HG03064 (cell line): Measurements from ENCODE around the gene TSTD2.
"Not testable (repeated sequence)": the region's sequence is repeated elsewhere in the genome, so short reads cannot be mapped to it uniquely, and the experiment has no call there.

ENCODE experiments used
- ATAC-seq: cut with Tn5 transposase; IDR thresholded peaks from one replicate; pipeline ENCODE4 v1.9.1; 2021; ENCODE audit warnings: low read depth; ENCODE audit not compliant: unreplicated experiment

Gene TSTD2

GRCh38 chr9:97593960-97594359 is 39.2 kb downstream of the TSTD2 start:
- ATAC-seq: no peak

GRCh38 chr9:97592126-97592525 is 41.0 kb downstream of the TSTD2 start:
- no peak for ATAC-seq

GRCh38 chr9:97591535-97591934 is 41.6 kb downstream of the TSTD2 start:
- ATAC-seq: no peak

GRCh38 chr9:97586909-97587308 is 46.3 kb downstream of the TSTD2 start:
- not testable (repeated sequence) for ATAC-seq

- not testable (repeated sequence) for ATAC-seq
Observed at GRCh38 chr9:97584778-97585177, 48.4 kb downstream of the TSTD2 start.

GRCh38 chr9:97581590-97581989 is 51.6 kb downstream of the TSTD2 start:
- not testable (repeated sequence) for ATAC-seq

- ATAC-seq: no peak
Observed at GRCh38 chr9:97579914-97580313, 53.3 kb downstream of the TSTD2 start.

GRCh38 chr9:97578846-97579245 is 54.3 kb downstream of the TSTD2 start:
- ATAC-seq: no peak

GRCh38 chr9:97577051-97577450 is 56.1 kb downstream of the TSTD2 start:
- ATAC-seq: no peak

GRCh38 chr9:97575673-97576200 is 57.4 kb downstream of the TSTD2 start:
- ATAC-seq: no peak

- not testable (repeated sequence) for ATAC-seq
Observed at GRCh38 chr9:97574921-97575672, 58.1 kb downstream of the TSTD2 start.

- ATAC-seq: not testable (repeated sequence)
Observed at GRCh38 chr9:97574101-97574571, 59.0 kb downstream of the TSTD2 start.

GRCh38 chr9:97573482-97574073 is 59.6 kb downstream of the TSTD2 start:
- ATAC-seq: no peak

GRCh38 chr9:97572892-97573365 is 60.2 kb downstream of the TSTD2 start:
- ATAC-seq: no peak

GRCh38 chr9:97572196-97572891 is 60.8 kb downstream of the TSTD2 start:
- ATAC-seq: no peak

- ATAC-seq: no peak
Observed at GRCh38 chr9:97571664-97572063, 61.5 kb downstream of the TSTD2 start.

GRCh38 chr9:97570899-97571298 is 62.3 kb downstream of the TSTD2 start:
- no peak for ATAC-seq

- ATAC-seq: no peak
Observed at GRCh38 chr9:97568461-97569275, 64.5 kb downstream of the TSTD2 start.

- no peak for ATAC-seq
Observed at GRCh38 chr9:97567894-97568202, 65.3 kb downstream of the TSTD2 start.

- no peak for ATAC-seq
Observed at GRCh38 chr9:97567182-97567893, 65.8 kb downstream of the TSTD2 start.
